Mucosa of stomach (tissue), 1 donor: Measurements from ENCODE around the gene POLR2H.

ENCODE experiments used
- H3K27me3 ChIP-seq: one replicate; pipeline ENCODE4 v1.7.0; 2013; ENCODE audit warnings: mild to moderate bottlenecking, low read length; ENCODE audit not compliant: control insufficient read depth, insufficient read depth
- H3K36me3 ChIP-seq: one replicate; pipeline ENCODE4 v1.7.0; 2013; ENCODE audit warnings: low read length; ENCODE audit not compliant: control insufficient read depth, insufficient read depth
- H3K4me1 ChIP-seq: one replicate; pipeline ENCODE4 v1.7.0; 2013; ENCODE audit warnings: mild to moderate bottlenecking, low read length; ENCODE audit not compliant: control insufficient read depth, insufficient read depth
- H3K4me3 ChIP-seq: one replicate; pipeline ENCODE4 v1.7.0; 2013; ENCODE audit warnings: low read length
- H3K9ac ChIP-seq: one replicate; pipeline ENCODE4 v1.7.0; 2013; ENCODE audit warnings: mild to moderate bottlenecking, low read length, moderate library complexity
- H3K9me3 ChIP-seq: one replicate; pipeline ENCODE4 v1.7.0; 2013; ENCODE audit warnings: mild to moderate bottlenecking, low read length, moderate library complexity; ENCODE audit not compliant: control insufficient read depth
- donor health status: Pancreatic carcinoma.

POLR2H gene

GRCh38 chr3:184325269-184325668, 36.2 kb upstream of the POLR2H start:
- Histone ChIP-seq H3K9ac (no peak overlapping the region), H3K27me3 (no peaks in the 10 kb centered on the region), H3K4me3 (no peak overlapping the region), H3K36me3 (peaks cover 70% of the 10 kb centered on the region), H3K4me1 (peaks cover 6% of the 10 kb centered on the region), H3K9me3 (no peaks in the 10 kb centered on the region)

DNA sequence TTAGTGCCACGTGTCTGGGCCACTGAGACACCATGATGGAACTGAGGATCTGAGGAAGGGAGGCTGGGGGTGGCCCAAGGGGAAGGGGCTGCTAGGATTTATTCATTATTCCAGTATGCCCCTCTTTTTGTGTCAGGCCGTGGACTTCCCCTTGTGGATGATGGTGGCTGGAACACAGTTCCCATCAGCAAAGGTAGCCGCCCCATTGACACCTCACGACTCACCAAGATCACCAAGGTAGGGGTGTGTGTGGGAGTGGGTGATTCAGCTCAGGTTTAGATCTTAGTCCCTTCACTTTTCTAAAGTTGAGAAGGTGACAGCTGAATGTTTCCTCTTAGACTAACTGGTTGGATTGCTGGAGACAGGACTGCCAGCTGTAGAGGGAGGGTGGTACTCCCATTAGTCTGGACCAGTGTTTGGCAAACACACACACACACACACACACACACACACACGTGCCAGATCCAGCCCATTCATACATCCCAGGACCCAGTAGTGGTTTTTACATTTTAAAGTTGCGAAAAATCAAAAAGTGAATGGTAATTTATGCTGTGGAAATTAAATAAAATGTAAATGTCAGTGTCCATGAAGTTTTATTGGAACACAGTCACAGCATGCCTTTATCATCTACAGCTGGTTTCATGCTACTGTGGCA, 35.7 kb upstream of the POLR2H start:
- Histone ChIP-seq H3K36me3 (peaks cover 65% of the 10 kb centered on the region), H3K9ac (no peak overlapping the region), H3K4me3 (no peak overlapping the region), H3K4me1 (peaks cover under 1% of the 10 kb centered on the region), H3K27me3 (no peaks in the 10 kb centered on the region), H3K9me3 (no peaks in the 10 kb centered on the region)

DNA sequence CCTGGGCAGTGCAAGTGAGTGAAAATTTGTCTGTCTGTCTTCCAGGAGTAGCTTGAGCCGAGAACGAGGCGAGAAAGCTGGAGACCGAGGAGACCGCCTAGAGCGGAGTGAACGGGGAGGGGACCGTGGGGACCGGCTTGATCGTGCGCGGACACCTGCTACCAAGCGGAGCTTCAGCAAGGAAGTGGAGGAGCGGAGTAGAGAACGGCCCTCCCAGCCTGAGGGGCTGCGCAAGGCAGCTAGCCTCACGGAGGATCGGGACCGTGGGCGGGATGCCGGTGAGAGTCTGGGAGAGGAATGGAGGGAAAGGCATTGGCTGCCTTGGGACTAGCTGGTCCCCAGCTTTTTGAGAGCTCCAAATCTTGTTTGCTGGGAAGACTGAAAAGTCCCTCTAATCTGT, 34.3 kb upstream of the POLR2H start:
- H3K4me3 ChIP-seq: no peak overlapping the region
- H3K4me1 ChIP-seq: no peaks in the 10 kb centered on the region
- no peaks in the 10 kb centered on the region for H3K27me3 ChIP-seq
- no peaks in the 10 kb centered on the region for H3K9me3 ChIP-seq
- peaks cover 64% of the 10 kb centered on the region for H3K36me3 ChIP-seq
- no peak overlapping the region for H3K9ac ChIP-seq

DNA sequence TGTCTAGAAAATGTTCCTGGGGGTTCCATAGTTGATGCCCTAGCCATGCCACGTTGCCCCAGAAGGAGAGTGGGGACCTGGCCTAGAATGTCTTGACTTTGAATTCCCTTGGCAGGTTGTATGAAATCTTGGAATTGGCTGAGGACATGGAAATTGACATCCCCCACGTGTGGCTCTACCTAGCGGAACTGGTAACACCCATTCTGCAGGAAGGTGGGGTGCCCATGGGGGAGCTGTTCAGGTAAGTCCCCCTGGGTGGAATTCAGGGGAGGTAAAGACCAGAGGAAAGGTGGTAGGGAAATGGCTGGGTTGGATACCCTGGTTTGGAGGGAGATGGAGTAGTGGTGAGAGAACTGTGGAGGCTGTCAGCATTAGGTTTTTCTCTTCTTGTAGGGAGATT, 33.0 kb upstream of the POLR2H start:
- Histone ChIP-seq H3K27me3 (no peaks in the 10 kb centered on the region), H3K36me3 (peaks cover 51% of the 10 kb centered on the region), H3K9me3 (no peaks in the 10 kb centered on the region), H3K4me3 (no peak overlapping the region), H3K4me1 (no peaks in the 10 kb centered on the region), H3K9ac (no peak overlapping the region)

DNA sequence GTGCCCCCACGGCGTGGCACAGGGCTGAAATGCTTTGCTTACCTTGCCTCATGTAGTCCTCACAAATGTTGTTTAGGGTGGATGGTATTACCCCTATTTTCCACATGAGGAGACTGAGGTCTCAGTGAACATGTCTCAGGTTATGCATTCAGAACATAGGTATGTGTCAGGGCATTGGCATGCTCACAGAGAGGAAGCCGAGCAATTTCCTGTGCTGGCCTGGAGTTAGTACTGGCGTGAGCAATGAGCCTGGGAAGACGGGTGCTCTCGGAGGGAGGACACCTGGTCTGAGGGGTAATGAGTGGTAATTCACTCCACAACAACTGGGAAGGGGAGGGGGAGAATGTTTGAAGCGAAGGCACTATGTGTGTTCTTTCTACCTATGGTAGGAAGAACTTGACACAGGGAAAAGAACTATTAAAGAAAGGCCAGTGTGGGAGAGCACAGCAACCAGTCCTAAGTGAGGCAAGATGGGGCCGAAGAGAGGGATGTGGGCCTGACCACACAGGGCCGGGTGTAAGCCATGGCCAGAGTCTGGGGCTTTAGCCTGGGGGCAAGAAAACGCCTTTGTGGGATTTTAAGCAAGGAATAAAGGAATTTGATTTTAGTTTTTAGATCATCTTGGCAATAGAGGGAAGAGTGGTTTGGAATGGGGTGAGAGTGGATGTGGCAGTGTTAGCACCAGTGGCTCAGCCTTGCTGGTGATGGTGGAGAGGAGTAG, 29.0 kb upstream of the POLR2H start:
- Histone ChIP-seq H3K27me3 (no peaks in the 10 kb centered on the region), H3K4me3 (no peak overlapping the region), H3K36me3 (peaks cover 34% of the 10 kb centered on the region), H3K4me1 (peaks cover 16% of the 10 kb centered on the region), H3K9ac (no peak overlapping the region), H3K9me3 (no peaks in the 10 kb centered on the region)

GRCh38 chr3:184333190-184333589, 28.3 kb upstream of the POLR2H start:
- H3K9me3 ChIP-seq: no peaks in the 10 kb centered on the region
- peaks cover 19% of the 10 kb centered on the region for H3K4me1 ChIP-seq
- H3K27me3 ChIP-seq: no peaks in the 10 kb centered on the region
- no peak overlapping the region for H3K4me3 ChIP-seq
- H3K9ac ChIP-seq: no peak overlapping the region
- peaks cover 28% of the 10 kb centered on the region for H3K36me3 ChIP-seq

- no peaks in the 10 kb centered on the region for H3K27me3 ChIP-seq
- H3K4me1 ChIP-seq: peaks cover 22% of the 10 kb centered on the region
- H3K9ac ChIP-seq: no peak overlapping the region
- H3K9me3 ChIP-seq: no peaks in the 10 kb centered on the region
- peaks cover 23% of the 10 kb centered on the region for H3K36me3 ChIP-seq
- H3K4me3 ChIP-seq: no peak overlapping the region
These were observed 27.8 kb upstream of the POLR2H start for GRCh38 chr3:184333700-184334099.

- Histone ChIP-seq H3K9ac (no peak overlapping the region), H3K4me1 (peaks cover 22% of the 10 kb centered on the region), H3K27me3 (no peaks in the 10 kb centered on the region), H3K4me3 (no peak overlapping the region), H3K36me3 (peaks cover 19% of the 10 kb centered on the region), H3K9me3 (no peaks in the 10 kb centered on the region)
These were observed 26.9 kb upstream of the POLR2H start for GRCh38 chr3:184334470-184335158.

DNA sequence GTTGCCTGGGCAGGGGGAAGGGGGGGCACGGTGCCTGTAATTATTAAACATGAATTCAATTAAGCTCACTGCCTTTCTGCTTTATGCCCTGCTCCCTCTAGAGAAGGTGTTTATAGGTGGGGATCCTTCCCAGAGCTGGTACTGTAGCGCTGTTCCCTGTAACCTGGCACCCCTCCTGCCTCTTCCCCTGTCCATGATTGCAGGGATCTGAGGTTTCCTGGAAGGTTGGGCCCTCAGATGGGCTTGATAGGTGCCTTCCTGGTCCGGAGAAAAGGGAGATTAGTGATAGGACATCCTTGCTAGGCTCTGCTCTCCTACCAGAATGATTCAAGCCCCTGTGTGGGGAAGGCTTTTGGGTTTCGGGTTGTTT, 26.2 kb upstream of the POLR2H start:
- Histone ChIP-seq H3K36me3 (peaks cover 19% of the 10 kb centered on the region), H3K9ac (peak overlapping the region; percentile 71), H3K4me3 (peak overlapping the region; percentile 48), H3K4me1 (peaks cover 22% of the 10 kb centered on the region), H3K27me3 (no peaks in the 10 kb centered on the region), H3K9me3 (no peaks in the 10 kb centered on the region)

DNA sequence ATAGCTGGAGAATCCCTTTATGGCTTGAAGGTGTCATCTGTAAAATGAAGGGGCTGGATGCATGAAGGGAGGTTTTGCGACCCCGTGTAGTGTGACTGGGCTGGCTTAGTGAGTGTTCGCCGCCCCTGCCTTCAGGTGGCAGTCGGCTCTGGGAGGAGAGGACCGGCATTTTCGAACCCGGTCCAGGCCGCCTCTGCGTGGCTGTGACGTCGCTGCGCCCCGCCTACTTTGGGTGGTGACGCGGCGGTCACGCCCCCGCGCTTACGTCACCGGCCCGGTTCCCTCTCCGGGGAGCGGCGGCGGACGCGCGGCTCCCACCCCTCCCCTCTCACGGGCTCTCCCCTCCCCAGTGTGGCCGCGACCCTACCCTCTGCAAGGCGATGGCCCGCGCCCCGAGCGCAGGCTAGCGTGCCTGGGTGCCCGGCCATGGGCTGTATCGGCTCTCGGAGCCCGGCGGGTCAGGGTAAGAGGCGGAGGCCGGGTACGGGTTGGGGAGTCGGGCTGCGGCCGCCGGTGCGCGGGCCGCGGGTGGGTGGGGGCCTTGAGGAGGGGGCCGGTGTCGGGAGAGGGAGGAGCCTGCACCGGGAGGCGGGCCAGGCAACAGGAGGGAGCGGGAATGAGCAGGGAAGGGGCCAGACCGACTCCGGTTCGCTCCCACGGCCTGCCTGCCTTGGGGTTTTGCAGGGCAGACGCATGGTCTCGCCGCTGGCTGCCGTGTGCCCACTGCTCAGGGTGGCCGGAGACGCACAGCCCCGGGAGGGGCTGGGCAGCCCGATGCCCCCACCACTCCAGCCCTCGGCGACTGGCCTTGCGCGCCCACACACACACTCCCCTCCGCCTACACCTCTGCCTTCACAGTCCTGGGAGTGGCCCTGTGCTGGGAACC, 25.6 kb upstream of the POLR2H start:
- H3K4me3 ChIP-seq: peak overlapping the region; percentile 48

DNA sequence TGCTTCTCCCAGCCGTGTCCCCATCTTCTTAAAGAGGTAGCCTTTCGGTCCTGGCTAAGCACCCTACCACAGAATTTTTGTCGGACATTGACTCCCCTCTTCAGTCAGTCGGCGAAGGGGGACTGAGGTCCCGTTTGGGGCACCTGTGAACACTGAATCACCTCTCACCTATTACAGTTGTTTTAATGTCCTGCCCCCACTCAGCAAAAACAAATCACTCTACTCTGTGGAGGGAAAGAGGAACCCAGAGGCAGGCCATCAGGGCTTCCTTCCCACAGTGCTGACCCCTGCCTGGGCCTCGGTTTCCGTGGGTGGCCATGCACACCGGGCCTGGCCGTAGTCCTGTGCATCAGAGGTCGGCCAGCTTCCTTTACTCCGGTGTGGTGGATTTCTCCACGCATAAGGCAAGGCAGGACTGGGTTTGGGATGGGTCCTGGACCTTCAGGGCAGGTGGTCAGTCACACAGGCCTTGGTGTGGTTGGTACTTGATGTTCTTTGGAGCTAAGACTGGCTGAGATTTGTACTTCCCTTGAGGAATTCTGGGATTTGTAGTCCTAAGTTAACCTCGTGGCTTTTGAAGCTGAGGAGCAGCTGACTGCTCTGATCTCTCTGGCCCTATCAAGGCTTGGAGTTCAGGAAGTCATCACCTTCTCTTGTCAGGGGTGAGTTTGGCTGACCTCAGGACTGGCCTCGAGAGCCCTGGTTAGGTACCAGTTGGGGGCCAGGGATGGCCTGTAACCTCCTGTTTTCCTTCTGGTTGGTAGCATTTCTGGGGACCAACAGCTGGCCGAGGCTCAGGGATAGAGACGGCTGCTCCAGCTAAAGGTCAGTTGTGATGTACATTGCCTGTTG, 24.7 kb upstream of the POLR2H start:
- no peaks in the 10 kb centered on the region for H3K27me3 ChIP-seq
- peaks cover 36% of the 10 kb centered on the region for H3K4me1 ChIP-seq
- peak overlapping the region; percentile 71 for H3K9ac ChIP-seq
- H3K36me3 ChIP-seq: peaks cover 10% of the 10 kb centered on the region
- peak overlapping the region; percentile 48 for H3K4me3 ChIP-seq
- H3K9me3 ChIP-seq: no peaks in the 10 kb centered on the region

More for the DNA sequence above, 25.6 kb upstream of the POLR2H start:
- Histone ChIP-seq H3K9ac (peak overlapping the region; percentile 71), H3K27me3 (no peaks in the 10 kb centered on the region), H3K36me3 (peaks cover 18% of the 10 kb centered on the region), H3K9me3 (no peaks in the 10 kb centered on the region), H3K4me1 (peaks cover 27% of the 10 kb centered on the region)
